ENCODE results near the gene B4GALT1.

DNA sequence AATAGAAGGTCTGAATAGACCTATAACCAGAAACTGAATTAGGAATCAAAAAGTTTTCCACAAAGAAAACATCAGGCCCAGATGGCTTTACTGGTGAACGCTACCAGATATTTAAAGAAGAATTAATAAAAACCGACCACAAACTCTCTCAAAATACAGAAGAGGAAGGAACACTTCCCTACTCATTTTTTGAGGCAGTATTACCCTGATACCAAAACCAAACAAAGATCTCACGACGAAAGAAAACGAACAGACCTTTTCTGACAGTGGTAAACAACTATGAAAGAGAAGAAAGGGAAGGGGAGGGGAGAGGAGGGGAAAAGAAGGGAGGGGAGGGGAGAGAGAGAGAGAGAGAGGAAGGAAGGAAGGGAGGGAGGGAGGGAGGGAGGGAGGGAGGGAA is 13.5 kb downstream of the B4GALT1 start:
- TF ChIP-seq, protein P1, sequence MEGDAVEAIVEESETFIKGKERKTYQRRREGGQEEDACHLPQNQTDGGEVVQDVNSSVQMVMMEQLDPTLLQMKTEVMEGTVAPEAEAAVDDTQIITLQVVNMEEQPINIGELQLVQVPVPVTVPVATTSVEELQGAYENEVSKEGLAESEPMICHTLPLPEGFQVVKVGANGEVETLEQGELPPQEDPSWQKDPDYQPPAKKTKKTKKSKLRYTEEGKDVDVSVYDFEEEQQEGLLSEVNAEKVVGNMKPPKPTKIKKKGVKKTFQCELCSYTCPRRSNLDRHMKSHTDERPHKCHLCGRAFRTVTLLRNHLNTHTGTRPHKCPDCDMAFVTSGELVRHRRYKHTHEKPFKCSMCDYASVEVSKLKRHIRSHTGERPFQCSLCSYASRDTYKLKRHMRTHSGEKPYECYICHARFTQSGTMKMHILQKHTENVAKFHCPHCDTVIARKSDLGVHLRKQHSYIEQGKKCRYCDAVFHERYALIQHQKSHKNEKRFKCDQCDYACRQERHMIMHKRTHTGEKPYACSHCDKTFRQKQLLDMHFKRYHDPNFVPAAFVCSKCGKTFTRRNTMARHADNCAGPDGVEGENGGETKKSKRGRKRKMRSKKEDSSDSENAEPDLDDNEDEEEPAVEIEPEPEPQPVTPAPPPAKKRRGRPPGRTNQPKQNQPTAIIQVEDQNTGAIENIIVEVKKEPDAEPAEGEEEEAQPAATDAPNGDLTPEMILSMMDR (IDR thresholded peaks at IDR 0.05), result no peak
- no peak for TF ChIP-seq POLR2A (IDR thresholded peaks at IDR 0.05)

Measured in uterus (tissue), 2 donors.